Smooth muscle cell (in vitro differentiated cells): ENCODE measurements around the gene TCF4. TPM values are rescaled to one million over a fixed set of nuclear protein-coding genes. Genes with fewer than 3 reads are reported as not detected.

ENCODE experiments used
- DNase-seq: peaks from one replicate; lab custom pipeline; 2025; ENCODE audit not compliant: unreplicated experiment; lab: John Stamatoyannopoulos, UW
- H2AFZ ChIP-seq: fragments of 200-600 bp; sonication (generic); 2 replicates; pipeline ENCODE4 v1.6.0; 2016; ENCODE audit warnings: antibody characterized with exemption, low read depth, mild to moderate bottlenecking
- H3F3A ChIP-seq: fragments of 200-600 bp; sonication (generic); 2 replicates; pipeline ENCODE4 v1.6.0; 2017; ENCODE audit warnings: antibody characterized with exemption, low read depth
- H3K27ac ChIP-seq: fragments of 200-600 bp; sonication (generic); 2 replicates; pipeline ENCODE4 v1.5.1; 2016; ENCODE audit warnings: low read depth, mild to moderate bottlenecking
- H3K27me3 ChIP-seq: fragments of 200-600 bp; sonication (generic); 2 replicates; pipeline ENCODE4 v1.6.1; 2016; ENCODE audit warnings: low read depth, mild to moderate bottlenecking
- H3K36me3 ChIP-seq: fragments of 200-600 bp; sonication (generic); 2 replicates; pipeline ENCODE4 v1.5.1; 2016; ENCODE audit warnings: low read depth
- H3K4me1 ChIP-seq: fragments of 200-600 bp; sonication (generic); 2 replicates; pipeline ENCODE4 v1.5.1; 2016; ENCODE audit warnings: low read depth
- H3K4me2 ChIP-seq: fragments of 200-600 bp; sonication (generic); 2 replicates; pipeline ENCODE4 v1.6.0; 2016; ENCODE audit warnings: mild to moderate bottlenecking
- H3K4me3 ChIP-seq: fragments of 200-600 bp; sonication (generic); 2 replicates; pipeline ENCODE4 v1.5.1; 2016; ENCODE audit warnings: mild to moderate bottlenecking
- H3K79me2 ChIP-seq: fragments of 200-600 bp; sonication (generic); 2 replicates; pipeline ENCODE4 v1.6.0; 2016; ENCODE audit warnings: low read depth, mild to moderate bottlenecking
- H3K9ac ChIP-seq: fragments of 200-600 bp; sonication (generic); 2 replicates; pipeline ENCODE4 v1.6.0; 2016; ENCODE audit warnings: low read depth
- H3K9me3 ChIP-seq: fragments of 200-600 bp; sonication (generic); replicated peaks from 2 replicates; pipeline ENCODE4 v1.5.1; 2016; ENCODE audit warnings: low read depth
- H4K20me1 ChIP-seq: fragments of 200-600 bp; sonication (generic); 2 replicates; pipeline ENCODE4 v1.6.0; 2016; ENCODE audit warnings: low read depth
- WGBS: methylation state at CpG from one replicate; pipeline ENCODE4 v1.1.7; 2016; ENCODE audit warnings: low lambda C conversion rate; 5-methylcytosine and 5-hydroxymethylcytosine counted together
- polyA plus RNA-seq: library from polyadenylated mRNA; unstranded; fragments of >200 nt; fragmentation: Nextera tagmentation; extraction: Ambion mirVana; gene quantifications from 2 replicates; pipeline ENCODE4 v1.2.1, GENCODE V29; 2016
- total RNA-seq: library from RNA; depleted of rRNA; stranded (reverse); fragments of >200 nt; gene quantifications from 2 replicates; pipeline ENCODE4 v1.2.3, GENCODE V29; 2014
- TF ChIP-seq, protein P1 (sequence below): fragments of 200-600 bp; sonication (generic); IDR thresholded peaks from 2 replicates; pipeline ENCODE4 v1.5.1; 2017; ENCODE audit warnings: borderline replicate concordance, mild to moderate bottlenecking, antibody characterized with exemption; ENCODE audit not compliant: insufficient read depth, poor library complexity, severe bottlenecking

TCF4 gene
- total and polyA plus RNA-seq, 2 experiments from 2014 or later = 105 to 120 TPM

DNA sequence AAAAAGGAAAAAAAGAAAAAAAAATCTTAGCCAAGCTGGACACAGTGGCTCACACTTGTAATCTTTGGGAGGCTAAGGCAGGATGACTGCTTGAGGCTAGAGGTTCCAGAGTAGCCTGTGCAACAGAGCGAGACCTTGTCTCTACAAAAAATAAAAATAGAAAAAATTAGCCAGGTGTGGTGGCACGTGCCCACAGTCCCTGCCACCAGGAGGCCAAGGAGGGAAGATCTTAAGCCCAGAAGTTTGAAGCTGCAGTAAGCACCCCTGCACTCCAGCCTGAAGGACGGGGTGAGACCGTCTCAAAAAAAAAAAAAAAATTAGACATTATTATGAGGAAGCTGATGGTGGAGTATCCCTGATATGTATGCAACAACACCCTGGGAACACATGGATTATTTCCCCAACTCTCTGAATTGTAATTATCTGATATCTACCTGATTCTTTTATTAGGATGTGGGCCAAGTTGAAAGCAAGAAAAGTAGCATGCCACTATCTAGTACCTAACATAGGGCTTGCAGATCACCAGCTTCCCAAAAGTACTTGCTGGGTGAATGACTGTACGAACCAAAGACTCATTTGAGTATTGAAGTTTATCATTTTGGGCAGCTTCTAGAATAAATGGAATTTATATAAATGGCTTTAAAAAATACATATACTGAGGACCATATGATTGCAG is 140.9 kb downstream of the TCF4 start:
- Histone ChIP-seq H3K9ac (no peak overlapping the region), H3F3A (no peaks in the 10 kb centered on the region), H3K4me2 (no peak overlapping the region), H2AFZ (no peak overlapping the region), H3K36me3 (no peaks in the 10 kb centered on the region), H3K9me3 (no peaks in the 10 kb centered on the region), H3K79me2 (peaks cover 96% of the 10 kb centered on the region), H3K27me3 (no peaks in the 10 kb centered on the region), H3K4me3 (no peak overlapping the region), H4K20me1 (peaks cover 66% of the 10 kb centered on the region), H3K27ac (no peak overlapping the region), H3K4me1 (peaks cover 6% of the 10 kb centered on the region)
- DNase-seq = no peak
- TF ChIP-seq, protein P1, sequence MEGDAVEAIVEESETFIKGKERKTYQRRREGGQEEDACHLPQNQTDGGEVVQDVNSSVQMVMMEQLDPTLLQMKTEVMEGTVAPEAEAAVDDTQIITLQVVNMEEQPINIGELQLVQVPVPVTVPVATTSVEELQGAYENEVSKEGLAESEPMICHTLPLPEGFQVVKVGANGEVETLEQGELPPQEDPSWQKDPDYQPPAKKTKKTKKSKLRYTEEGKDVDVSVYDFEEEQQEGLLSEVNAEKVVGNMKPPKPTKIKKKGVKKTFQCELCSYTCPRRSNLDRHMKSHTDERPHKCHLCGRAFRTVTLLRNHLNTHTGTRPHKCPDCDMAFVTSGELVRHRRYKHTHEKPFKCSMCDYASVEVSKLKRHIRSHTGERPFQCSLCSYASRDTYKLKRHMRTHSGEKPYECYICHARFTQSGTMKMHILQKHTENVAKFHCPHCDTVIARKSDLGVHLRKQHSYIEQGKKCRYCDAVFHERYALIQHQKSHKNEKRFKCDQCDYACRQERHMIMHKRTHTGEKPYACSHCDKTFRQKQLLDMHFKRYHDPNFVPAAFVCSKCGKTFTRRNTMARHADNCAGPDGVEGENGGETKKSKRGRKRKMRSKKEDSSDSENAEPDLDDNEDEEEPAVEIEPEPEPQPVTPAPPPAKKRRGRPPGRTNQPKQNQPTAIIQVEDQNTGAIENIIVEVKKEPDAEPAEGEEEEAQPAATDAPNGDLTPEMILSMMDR = no peak
- WGBS = 99% methylated on average over 5 of the region's 5 CpGs

DNA sequence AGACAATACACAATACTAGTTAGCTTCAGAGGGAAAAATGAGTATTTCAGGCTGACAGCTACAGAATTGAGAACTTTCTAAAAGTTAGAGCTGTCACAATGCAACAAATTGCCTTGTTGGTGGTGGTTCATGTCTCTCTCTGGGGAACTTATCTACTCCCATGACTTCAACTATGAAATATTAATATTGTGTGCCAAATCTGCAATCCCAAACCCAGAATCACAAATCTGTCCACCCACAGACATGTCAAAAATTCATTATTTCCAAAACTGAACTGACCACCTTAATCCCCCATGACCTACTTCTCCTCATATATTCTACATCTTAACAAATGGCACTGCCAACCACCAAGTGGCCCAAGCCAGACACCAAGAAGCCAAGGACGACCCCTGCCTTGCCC is 143.5 kb downstream of the TCF4 start:
- H4K20me1 ChIP-seq = peaks cover 67% of the 10 kb centered on the region
- H3K4me1 ChIP-seq = peaks cover 27% of the 10 kb centered on the region
- TF ChIP-seq, protein P1 = no peak
- no peaks in the 10 kb centered on the region for H3K27me3 ChIP-seq
- WGBS = 96% methylated on average over 1 of the region's 1 CpG
- DNase-seq = no peak
- H3F3A ChIP-seq = peaks cover 5% of the 10 kb centered on the region
- no peak overlapping the region for H3K4me2 ChIP-seq
- H3K36me3 ChIP-seq = no peaks in the 10 kb centered on the region
- H2AFZ ChIP-seq = no peak overlapping the region
- peaks cover 95% of the 10 kb centered on the region for H3K79me2 ChIP-seq
- H3K9me3 ChIP-seq = no peaks in the 10 kb centered on the region
- H3K9ac ChIP-seq = no peak overlapping the region
- no peak overlapping the region for H3K4me3 ChIP-seq
- H3K27ac ChIP-seq = no peak overlapping the region

DNA sequence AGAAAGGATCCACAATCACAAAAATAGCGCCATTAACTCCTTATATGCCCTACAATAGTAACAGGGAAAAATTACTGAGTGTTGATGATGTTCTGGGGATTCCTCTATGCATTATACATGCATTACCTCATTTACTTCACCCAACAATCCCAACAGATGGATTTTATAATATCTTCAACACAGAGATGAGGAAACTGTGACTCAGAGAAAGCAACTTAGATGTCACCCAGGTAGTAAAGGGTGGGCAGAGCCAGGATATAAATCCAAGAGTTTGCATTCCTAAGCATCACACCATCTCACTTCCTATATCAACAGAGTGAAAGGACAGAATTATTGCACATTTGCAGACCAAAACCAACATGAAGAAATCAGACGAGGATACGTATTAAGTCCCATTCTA is 144.2 kb downstream of the TCF4 start:
- H3K4me1 ChIP-seq = peaks cover 34% of the 10 kb centered on the region
- H3K9ac ChIP-seq = no peak overlapping the region
- no peaks in the 10 kb centered on the region for H3K27me3 ChIP-seq
- WGBS = 98% methylated on average over 3 of the region's 3 CpGs
- H3K36me3 ChIP-seq = no peaks in the 10 kb centered on the region
- H3K9me3 ChIP-seq = no peaks in the 10 kb centered on the region
- DNase-seq = no peak
- H3K4me2 ChIP-seq = no peak overlapping the region
- H3K4me3 ChIP-seq = no peak overlapping the region
- H4K20me1 ChIP-seq = peaks cover 67% of the 10 kb centered on the region
- H3K27ac ChIP-seq = no peak overlapping the region
- H3K79me2 ChIP-seq = peaks cover 95% of the 10 kb centered on the region
- TF ChIP-seq, protein P1 = no peak
- H3F3A ChIP-seq = peaks cover 5% of the 10 kb centered on the region
- no peak overlapping the region for H2AFZ ChIP-seq

DNA sequence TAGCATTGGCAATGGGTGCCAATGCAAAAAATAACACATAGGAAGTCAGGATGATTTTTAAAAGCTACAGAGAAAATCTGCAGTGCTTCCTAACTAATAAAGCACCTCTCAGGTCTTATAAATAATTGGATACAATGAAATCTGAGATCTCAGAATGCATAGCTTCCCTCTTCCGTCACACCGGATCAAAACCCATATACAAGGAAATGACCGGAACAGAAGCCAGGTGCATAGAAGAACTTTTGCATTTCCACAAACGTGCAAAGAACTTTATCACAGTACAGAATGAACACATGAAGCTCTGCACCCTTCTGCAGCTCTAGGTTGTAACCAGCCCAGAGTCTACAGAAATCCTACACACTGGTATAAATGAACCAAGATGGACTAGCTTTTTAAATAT is 145.4 kb downstream of the TCF4 start:
- no peaks in the 10 kb centered on the region for H3K36me3 ChIP-seq
- TF ChIP-seq, protein P1 = no peak
- no peak overlapping the region for H3K27ac ChIP-seq
- no peak overlapping the region for H2AFZ ChIP-seq
- H3K9ac ChIP-seq = no peak overlapping the region
- no peaks in the 10 kb centered on the region for H3K9me3 ChIP-seq
- H3F3A ChIP-seq = peaks cover 5% of the 10 kb centered on the region
- peaks cover 94% of the 10 kb centered on the region for H3K79me2 ChIP-seq
- H3K4me2 ChIP-seq = no peak overlapping the region
- H3K4me3 ChIP-seq = no peak overlapping the region
- peaks cover 66% of the 10 kb centered on the region for H4K20me1 ChIP-seq
- no peak for DNase-seq
- H3K4me1 ChIP-seq = peaks cover 39% of the 10 kb centered on the region
- no peaks in the 10 kb centered on the region for H3K27me3 ChIP-seq
- WGBS = 95% methylated on average over 4 of the region's 4 CpGs
